HG03439 (cell line): Measurements from ENCODE around the gene LEFTY2.
A peak's percentile ranks its signal among the peaks of the same experiment; 100 is the strongest.
"Not testable (repeated sequence)": the region's sequence is repeated elsewhere in the genome, so short reads cannot be mapped to it uniquely, and the experiment has no call there.

Experiments used
- ATAC-seq: cut with Tn5 transposase; IDR thresholded peaks from one replicate; pipeline ENCODE4 v1.9.1; 2021; ENCODE audit warnings: mild to moderate bottlenecking, moderate library complexity; ENCODE audit not compliant: unreplicated experiment

LEFTY2 gene

DNA sequence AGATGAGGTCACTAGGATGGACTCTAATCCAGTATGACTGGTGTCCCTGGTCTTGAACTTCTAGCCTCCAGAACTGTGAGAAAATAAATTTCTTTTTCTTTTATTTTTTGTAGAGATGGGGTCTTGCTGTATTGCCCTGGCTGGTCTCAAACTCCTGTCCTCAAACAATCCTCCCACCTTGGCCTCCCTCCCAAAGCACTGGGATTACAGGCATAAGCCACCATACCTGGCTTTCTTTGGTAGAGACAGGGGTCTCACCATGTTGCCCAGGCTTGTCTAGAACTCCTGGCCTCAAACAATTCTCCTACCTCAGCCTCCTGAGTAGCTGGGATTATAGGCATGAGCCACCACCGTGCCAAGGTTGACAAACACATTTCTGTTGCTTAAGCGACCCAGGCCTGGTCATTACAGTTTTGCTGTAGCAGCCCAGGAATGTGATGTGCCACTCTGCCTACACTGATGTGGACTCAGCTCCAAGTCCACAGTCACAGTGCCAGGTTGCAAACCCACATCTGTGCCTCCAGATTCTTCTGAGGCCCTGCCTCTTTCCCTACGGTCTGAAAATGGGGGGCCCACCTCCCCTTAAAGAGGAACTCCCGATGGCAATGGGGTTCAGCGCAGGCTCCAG lies 32.9 kb downstream of the LEFTY2 start:
- no peak for ATAC-seq

- ATAC-seq, result no peak
These were observed 33.7 kb downstream of the LEFTY2 start for GRCh38 chr1:225907341-225907740.

- no peak for ATAC-seq
These were observed 34.6 kb downstream of the LEFTY2 start for GRCh38 chr1:225906467-225906866.

GRCh38 chr1:225903623-225904022 lies 37.4 kb downstream of the LEFTY2 start:
- ATAC-seq, result no peak

DNA sequence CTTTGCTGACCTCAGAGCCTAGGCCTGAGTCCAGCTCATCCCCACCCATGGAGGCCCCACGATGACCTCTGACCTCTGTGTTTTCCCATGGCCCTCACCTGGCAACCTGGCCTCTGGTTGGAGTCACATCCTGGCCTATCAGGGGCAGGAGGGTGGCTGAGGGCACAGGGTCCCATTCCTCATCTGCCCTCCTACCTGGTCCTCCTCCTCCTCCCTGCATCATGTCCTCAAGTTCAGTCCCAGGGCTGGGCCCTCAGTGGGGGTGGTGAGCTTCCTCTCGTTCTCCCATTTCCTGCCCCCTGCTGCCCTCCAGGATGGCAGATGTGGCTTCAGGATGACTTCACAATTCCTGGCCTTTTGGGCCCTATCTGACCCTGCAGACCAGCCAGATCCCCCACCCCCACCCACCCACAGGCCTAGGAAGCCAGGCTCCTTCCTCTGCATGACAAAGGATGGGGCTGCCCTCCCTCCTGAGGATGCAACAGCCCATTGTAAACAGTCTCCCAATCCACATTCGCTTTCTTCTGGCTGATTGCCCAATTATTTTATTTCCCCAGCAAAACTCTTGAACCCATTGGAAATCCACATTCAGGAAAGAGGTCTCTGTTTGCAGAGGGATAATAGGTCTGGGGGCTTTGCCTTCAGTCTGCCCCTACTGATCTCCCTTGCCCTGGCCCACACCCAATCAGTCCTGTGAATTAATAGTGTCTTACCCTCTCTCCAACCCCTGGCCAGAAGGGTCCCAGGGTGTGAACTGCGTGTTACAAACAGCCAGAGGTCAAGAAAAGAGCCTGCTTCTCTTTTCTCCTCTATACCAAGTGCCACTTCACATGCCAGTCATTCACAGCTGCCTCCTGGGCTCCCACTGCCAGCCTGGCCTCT lies 41.7 kb downstream of the LEFTY2 start:
- no peak for ATAC-seq

DNA sequence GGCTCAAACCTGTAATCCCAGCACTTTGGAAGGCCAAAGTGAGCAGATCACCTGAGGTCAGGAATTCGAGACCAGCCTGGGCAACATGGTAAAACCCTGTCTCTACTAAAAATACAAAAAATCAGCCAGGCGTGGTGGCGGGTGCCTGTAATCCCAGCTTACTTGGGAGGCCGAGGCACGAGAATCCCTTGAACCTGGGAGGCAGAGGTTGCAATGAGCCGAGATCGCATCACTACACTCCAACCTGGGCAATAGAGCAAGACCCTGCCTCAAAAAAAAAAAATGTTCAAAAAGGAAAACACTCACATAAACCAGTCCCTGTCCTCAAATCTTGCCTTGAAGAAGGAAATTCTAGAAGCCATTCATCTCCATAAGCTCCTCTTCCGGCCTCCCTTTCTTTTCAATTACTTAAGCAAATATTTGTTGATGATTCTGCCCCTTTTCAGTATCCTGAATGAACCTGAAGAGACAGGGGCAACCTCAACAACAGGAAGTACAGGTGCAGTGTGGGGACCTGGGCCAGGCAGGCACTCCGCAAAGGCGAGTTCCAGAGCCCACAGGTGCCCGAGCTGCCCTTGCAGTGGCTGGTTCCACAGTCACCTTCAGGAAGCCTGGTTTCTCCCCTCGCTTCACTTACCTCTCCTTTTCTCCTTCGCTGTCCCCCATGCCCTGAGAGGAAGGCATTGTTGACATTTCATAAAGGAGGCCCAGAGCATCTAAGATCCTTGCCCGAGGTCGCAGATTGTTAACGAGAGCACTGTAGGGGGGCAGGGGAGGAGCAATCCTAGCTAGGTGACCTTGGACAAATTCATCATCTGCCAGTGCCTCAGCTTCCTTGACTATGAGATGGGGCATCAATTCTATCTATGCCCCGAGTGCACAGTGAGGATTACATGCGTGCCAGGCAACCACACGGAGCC lies 43.2 kb downstream of the LEFTY2 start:
- no peak for ATAC-seq

GRCh38 chr1:225896937-225897549 lies 44.0 kb downstream of the LEFTY2 start:
- ATAC-seq, result peak; percentile 100

DNA sequence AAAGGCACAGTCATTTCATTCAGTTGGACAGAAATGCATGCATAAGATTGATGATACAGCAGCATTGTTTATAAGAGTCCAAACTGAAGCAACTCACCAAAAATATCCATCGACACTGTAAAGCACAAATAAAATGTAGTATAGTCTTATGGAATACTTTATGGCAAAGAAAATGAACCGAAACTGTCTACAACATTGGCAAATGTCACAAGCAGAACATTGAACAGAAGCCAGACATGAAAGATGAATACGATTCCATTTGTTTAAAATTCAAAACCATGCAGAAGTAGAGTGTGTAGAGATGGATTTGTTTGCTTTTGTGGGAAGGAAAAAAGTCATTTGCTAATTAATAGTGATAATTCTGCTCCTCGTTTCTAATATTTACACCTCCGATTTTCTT lies 44.5 kb downstream of the LEFTY2 start:
- no peak for ATAC-seq

DNA sequence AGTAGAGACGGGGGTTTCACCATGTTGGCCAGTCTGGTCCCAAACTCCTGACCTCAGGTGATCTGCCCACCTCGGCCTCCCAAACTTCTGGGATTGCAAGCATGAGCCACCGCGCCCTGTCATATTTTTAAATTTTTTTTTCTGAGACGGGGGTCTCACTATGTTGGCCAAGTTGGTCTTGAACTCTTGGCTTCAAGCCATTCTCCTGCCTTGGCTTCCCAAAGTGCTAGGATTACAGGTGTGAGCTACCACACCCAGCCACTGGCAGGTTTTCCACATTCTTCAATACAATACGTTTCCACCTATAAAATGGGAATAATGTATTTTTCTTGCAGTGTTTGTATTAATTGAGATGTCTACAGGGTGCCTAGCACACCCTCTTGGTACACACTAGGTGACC lies 48.7 kb downstream of the LEFTY2 start:
- ATAC-seq, result no peak

- ATAC-seq, result no peak
These were observed 49.6 kb downstream of the LEFTY2 start for GRCh38 chr1:225891229-225891972.

DNA sequence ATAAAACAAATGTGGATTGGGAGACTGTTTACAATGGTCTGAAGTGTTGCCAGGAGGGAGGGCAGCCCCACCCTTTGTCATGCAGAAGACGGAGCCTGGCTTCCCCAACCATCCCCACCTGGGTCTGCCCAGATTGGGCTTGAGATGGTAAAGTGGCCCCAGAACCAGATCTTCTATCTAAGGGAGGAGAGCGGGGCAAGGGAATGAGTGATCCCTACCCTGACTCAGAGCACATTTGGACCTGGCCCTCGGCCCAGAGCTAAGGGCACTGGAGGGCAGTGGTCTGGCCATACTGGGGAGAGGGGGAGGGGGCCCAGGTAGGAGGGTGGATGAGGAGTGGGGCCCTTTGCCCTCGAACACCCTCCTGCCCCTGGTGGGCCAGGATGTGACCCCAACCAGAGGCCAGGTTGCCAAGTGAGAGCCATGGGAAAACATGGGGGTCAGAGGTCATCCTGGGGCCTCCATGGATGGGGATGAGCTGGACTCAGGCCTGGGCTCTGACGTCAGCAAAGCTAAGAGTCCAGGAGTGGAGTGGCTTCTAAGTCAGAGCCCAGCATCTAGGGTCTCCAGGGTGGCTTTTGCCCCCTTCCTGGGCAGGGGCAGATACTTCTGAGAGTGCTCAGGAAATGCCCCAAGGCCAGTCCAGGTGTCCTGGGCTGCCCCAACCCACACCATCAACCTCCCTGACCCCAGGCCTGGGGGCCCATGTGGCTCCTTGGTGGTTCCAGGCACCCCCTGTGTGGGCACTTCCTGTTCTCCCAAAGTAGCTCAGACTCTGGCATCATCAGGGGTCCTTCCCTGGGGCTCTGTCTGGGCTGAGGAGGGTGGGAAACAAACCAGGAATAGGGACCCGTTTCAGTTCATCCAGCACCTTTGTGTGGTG lies 50.4 kb downstream of the LEFTY2 start:
- ATAC-seq, result no peak

DNA sequence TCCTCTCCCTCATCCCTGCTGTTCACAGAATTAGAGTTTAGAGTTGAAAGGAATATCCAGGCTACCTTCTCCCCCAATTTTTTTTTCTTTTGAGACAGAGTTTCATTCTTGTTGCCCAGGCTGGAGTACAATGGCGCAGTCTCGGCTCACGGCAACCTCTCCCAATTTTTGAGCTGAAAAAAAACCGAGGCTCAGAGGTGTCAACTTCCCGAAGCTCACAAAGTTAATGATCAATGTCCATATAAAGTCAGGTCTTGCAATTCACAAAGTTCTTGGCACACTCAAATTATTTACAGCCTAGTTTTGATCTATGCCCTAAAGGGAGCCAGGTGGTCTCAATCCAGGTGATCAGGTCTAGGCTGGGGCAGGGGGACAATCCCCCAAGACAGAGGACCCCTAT lies 51.3 kb downstream of the LEFTY2 start:
- ATAC-seq, result no peak

DNA sequence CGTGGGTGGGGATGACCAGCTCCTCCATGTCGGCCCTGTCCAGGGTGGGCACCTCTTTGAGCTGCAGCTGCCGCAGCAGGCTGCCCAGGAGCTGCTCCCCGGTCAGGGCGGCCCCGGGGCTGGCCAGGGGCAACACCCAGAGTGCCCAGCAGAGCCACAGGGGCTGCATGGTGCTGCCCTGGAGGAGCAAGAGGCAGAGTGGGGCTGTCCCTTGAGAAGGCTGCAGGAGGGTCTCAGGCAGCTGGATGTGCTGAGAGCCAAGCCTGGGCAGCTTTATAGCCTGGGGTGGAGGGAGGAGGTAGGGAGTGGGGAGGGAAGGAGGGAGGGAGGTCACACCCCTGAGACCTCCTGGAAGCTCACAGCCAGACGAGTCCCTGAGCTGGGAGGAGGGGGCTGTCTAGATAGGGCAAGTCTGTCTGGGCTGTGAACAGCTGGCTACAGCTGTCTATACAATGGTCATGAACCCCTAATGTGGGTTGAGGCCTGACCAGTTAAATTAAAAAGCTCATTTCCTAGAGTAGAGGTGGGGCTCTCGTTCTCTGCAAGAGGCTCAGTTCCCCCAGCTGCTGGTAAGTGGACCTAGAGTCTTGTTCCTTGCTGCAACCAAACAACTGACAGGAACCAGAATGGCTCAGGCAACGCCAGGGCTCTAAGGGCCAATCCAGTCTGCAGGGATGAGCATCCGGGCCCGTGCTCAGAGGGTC lies 52.0 kb downstream of the LEFTY2 start, which contains the start of gene LEFTY1:
TSS of gene LEFTY1 (minus strand) at position 249 of the 704 bp plus-strand sequence. CDS start at position 169, 80 bp downstream.
- ATAC-seq, result no peak

- no peak for ATAC-seq
These were observed 52.6 kb downstream of the LEFTY2 start for GRCh38 chr1:225888289-225888897.

GRCh38 chr1:225887554-225888288 lies 53.3 kb downstream of the LEFTY2 start:
- ATAC-seq, result not testable (repeated sequence)

GRCh38 chr1:225887030-225887314 lies 54.0 kb downstream of the LEFTY2 start:
- no peak for ATAC-seq
